ENCODE data around the gene B4GALNT2.
"Not testable (repeated sequence)": the region's sequence is repeated elsewhere in the genome, so short reads cannot be mapped to it uniquely, and the experiment has no call there.

The B4GALNT2 gene

DNA sequence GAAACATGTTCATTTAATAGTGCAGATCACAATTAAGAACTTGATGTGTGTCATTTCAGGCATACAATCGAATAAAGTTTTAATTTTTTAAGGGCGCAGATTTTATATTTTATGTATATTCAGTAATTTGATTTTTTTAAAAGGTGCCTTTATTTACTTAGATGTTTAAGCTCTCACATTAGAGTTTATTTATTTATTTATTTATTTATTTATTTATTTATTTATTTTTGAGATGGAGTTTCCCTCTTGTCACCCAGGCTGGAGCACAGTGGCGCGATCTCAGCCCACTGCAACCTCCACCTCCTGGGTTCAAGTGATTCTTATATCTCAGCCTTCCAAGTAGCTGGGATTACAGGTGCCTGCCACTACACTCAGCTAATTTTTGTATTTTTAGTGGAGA, 3.8 kb downstream of the B4GALNT2 start:
- TF ChIP-seq, protein P1, sequence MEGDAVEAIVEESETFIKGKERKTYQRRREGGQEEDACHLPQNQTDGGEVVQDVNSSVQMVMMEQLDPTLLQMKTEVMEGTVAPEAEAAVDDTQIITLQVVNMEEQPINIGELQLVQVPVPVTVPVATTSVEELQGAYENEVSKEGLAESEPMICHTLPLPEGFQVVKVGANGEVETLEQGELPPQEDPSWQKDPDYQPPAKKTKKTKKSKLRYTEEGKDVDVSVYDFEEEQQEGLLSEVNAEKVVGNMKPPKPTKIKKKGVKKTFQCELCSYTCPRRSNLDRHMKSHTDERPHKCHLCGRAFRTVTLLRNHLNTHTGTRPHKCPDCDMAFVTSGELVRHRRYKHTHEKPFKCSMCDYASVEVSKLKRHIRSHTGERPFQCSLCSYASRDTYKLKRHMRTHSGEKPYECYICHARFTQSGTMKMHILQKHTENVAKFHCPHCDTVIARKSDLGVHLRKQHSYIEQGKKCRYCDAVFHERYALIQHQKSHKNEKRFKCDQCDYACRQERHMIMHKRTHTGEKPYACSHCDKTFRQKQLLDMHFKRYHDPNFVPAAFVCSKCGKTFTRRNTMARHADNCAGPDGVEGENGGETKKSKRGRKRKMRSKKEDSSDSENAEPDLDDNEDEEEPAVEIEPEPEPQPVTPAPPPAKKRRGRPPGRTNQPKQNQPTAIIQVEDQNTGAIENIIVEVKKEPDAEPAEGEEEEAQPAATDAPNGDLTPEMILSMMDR (IDR thresholded peaks at IDR 0.05; ENCODE audit: insufficient read depth, low read depth, low read length, missing control alignments), result no peak
- no peak for DNase-seq (ENCODE audit: low read depth)
- no peak overlapping the region for H3K4me3 ChIP-seq (ENCODE audit: low read depth, low read length)

DNA sequence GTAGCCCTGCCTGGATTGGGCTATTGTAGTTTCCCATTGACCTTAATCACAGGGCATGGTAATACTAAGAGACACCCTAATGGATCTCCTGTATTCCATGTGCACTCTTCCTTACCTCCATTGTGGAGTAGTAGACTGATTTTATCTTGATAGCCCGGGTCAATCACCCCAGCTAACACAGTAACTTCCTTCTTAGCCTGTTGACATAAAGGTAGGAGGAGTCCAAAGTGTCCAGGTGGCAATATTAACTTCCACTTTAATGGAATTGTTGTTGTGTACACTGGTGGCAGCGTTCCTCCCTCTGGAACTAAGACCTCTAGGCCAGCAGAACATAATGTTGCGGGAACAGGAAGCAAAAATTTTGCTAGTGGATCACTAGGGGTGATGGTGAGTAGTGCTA, 13.1 kb downstream of the B4GALNT2 start:
- not testable (repeated sequence) for H3K4me3 ChIP-seq (ENCODE audit: low read depth, low read length); DNase-seq (ENCODE audit: low read depth)

DNA sequence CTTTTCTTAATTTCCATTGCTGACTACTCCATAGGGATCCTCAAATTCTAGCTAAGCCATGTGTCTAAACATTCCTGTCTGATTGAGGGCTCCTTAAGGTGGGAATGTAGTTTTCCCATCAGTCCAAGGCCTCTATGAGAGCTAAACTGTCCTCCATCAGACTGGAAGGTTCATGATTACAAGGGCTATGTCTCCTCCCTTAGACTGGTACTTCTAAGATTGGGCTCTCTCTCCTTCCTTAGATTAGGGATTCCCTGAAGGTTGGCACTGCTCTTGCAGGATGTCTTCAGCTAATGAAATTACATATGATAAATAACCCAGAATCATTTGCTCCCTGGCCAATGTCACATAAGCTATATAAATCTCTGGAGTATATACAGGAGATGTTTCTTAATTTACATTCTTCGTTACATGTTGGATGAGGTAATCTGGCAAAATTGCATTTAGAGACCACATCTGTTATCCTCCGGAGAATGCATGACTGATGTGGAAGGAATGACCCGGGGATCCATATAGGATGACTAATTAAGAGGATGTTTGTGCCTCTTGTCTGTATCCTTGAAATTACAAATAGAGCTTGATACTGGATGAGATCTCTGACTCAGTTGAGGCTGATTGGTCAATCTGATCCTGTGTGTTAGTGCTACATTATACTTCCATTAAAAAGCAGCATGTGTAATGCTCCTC, 14.2 kb downstream of the B4GALNT2 start:
- TF ChIP-seq, protein P1 (IDR thresholded peaks at IDR 0.05; ENCODE audit: insufficient read depth, low read depth, low read length, missing control alignments), result no peak
- no peak overlapping the region for H3K4me3 ChIP-seq (ENCODE audit: low read depth, low read length)
- no peak for DNase-seq (ENCODE audit: low read depth)

DNA sequence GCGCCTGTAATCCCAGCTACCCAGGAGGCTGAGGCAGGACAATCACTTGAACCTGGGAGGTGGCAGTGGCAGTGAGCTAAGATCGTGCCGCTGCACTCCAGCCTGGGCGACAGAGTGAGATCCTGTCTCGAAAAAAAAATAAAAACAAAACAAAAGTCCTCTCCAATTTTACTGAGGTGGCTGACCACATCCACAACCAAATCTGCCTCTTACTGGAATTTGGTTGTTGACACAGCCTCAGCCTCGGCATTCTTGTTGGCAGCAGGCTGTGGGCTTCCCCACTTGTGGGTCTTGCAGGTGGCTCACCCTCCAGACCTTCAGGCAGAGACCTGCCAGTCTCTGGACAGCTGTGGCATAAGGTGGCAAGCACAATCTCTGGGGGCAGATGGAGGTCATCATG, 15.6 kb downstream of the B4GALNT2 start:
- TF ChIP-seq, protein P1 (IDR thresholded peaks at IDR 0.05; ENCODE audit: insufficient read depth, low read depth, low read length, missing control alignments), result no peak

DNA sequence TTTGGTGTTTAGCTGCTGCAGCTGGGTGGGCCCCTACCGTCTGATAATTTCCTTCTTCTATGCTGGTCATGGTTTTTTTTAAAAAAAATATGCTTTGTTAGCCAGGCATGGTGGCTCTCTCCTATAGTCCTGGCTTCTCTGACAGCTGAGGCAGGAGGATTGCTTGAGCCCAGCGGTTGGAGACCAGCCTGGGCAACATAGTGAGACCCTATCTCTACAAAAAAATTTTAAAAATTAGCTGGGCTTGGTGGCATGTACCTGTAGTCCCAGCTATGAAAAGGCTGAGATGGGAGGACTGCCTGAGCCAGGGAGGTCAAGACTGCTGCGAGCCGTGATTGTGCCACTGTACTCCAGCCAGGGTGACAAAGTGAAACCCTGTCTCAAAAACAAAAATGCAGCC, 19.4 kb downstream of the B4GALNT2 start:
- TF ChIP-seq, protein P1 (IDR thresholded peaks at IDR 0.05; ENCODE audit: insufficient read depth, low read depth, low read length, missing control alignments), result no peak
- H3K4me3 ChIP-seq (ENCODE audit: low read depth, low read length), result no peak overlapping the region

More for the DNA sequence above, 15.6 kb downstream of the B4GALNT2 start:
- DNase-seq (ENCODE audit: low read depth), result no peak
- H3K4me3 ChIP-seq (ENCODE audit: low read depth, low read length), result no peak overlapping the region

DNA sequence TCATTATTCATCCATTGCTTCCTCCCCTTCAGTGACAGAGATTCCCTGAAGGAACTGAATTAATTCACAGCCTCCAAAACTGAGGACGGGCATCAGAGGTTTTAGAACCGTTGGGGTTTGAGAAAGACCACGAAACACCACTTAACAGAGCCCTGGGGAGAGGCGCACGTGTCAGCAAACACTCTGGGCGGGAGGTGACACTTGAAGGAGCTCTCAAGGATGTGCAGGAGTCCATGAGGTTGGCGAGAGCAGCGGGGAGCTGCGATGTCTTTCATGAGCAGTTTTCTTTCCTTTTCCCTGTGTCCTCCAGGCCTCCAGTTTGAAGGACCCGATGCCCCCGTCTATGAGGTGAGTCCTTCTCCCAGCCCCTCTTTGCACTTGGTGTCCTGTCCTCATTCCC, 23.7 kb downstream of the B4GALNT2 start:
- DNase-seq (ENCODE audit: low read depth), result no peak
- TF ChIP-seq, protein P1 (IDR thresholded peaks at IDR 0.05; ENCODE audit: insufficient read depth, low read depth, low read length, missing control alignments), result no peak
- no peak overlapping the region for H3K4me3 ChIP-seq (ENCODE audit: low read depth, low read length)

More for the DNA sequence above, 19.4 kb downstream of the B4GALNT2 start:
- DNase-seq (ENCODE audit: low read depth), result no peak

DNA sequence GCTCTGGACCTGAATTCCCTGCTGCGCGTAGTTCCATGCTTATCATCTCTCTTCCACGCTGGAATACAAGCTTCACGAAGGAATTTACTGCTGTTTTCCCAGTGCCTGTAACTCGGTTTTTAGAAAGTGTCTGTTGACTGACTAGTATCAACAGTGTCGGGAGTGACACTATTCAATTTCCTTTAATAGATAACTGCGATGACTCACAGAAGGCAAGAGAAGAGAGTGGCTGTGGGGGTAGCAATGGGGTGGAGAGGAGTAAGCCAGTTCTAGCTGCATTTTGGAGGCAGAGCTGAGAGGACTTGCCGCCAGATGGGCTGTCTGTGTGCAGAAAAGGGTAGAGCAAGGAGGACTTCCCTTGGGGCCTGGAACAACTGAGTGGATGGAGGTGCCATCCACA, 25.2 kb downstream of the B4GALNT2 start:
- no peak for DNase-seq (ENCODE audit: low read depth)
- H3K4me3 ChIP-seq (ENCODE audit: low read depth, low read length), result no peak overlapping the region
- TF ChIP-seq, protein P1 (IDR thresholded peaks at IDR 0.05; ENCODE audit: insufficient read depth, low read depth, low read length, missing control alignments), result no peak

Data from GM12865 (cell line).